Measurements from ENCODE around the gene MRGPRX4. TPM values are rescaled to one million over a fixed set of nuclear protein-coding genes. Genes with fewer than 3 reads are reported as not detected.

Gene MRGPRX4
- total and polyA plus RNA-seq, 2 donors (not counting 3 experiments of a cell fraction or from before 2014, with no cell fraction given): not detected

GRCh38 chr11:18132341-18132740 lies 40.3 kb upstream of the MRGPRX4 start, which contains the start of gene MRGPRX3:
Gene MRGPRX3, plus strand, starts transcription at chr11:18132571. Its CDS starts 4,632 bp downstream, at chr11:18137203.
- Histone ChIP-seq H3K27ac (ENCODE audit: insufficient read depth, low read depth, low read length) (no peak within 1 kb of the TSS), H3K9me3 (replicated peaks; ENCODE audit: control insufficient read depth, insufficient read depth, low read length) (no peaks in the 10 kb centered on the region), H3K9me1 (replicated peaks; ENCODE audit: control insufficient read depth, extremely low read depth, insufficient read depth, low read length) (no peaks in the 10 kb centered on the region), H2AFZ (ENCODE audit: low read depth, low read length) (no peak within 1 kb of the TSS), H4K20me1 (replicated peaks; ENCODE audit: control insufficient read depth, extremely low read depth, insufficient read depth, low read length) (no peaks in the 10 kb centered on the region), H3K79me2 (ENCODE audit: control insufficient read depth, insufficient read depth, low read length) (no peaks in the 10 kb centered on the region), H3K4me3 (replicated peaks in 1 of 3; ENCODE audit: insufficient read depth in 1 of 3, low read depth in 1 of 3, low read length in 3 of 3) (no peak within 1 kb of the TSS), H3K4me2 (ENCODE audit: insufficient read depth, low read length) (no peak within 1 kb of the TSS), H3K36me3 (ENCODE audit: control insufficient read depth in 2 of 2, extremely low read depth in 1 of 2, insufficient read depth in 2 of 2, low read length in 2 of 2) (no peaks in the 10 kb centered on the region), H3K27me3 (ENCODE audit: control insufficient read depth in 2 of 2, insufficient read depth in 2 of 2, low read length in 2 of 2) (peaks cover 0 to 6% of the 10 kb centered on the region in 2 experiments), H3K4me1 (ENCODE audit: control insufficient read depth, extremely low read depth, insufficient read depth, low read length) (no peaks in the 10 kb centered on the region), H3K9ac (replicated peaks; ENCODE audit: extremely low read depth, insufficient read depth, low read length) (no peak within 1 kb of the TSS)
- dilution Hi-C loops (cut with MboI; ENCODE audit: extremely low pct_ligation_motif_present, low sequenced_read_pairs) (no loop called here), intact Hi-C loops (cut with micrococcal nuclease) (no loop called here)
- no peak for FAIRE-seq
- ChIA-PET POLR2A (no interaction called here), CTCF (no interaction called here)
- TF ChIP-seq GATA2 (IDR thresholded peaks at IDR 0.05; ENCODE audit: insufficient read depth, insufficient read length, low read depth, low read length): no peak
- no peak for TF ChIP-seq MYC (IDR thresholded peaks at IDR 0.05; ENCODE audit: low read depth, low read length)
- no peak for TF ChIP-seq CTCF (IDR thresholded peaks at IDR 0.05; ENCODE audit: extremely low read depth in 1 of 2, insufficient read depth in 1 of 2, low read depth in 1 of 2, low read length in 2 of 2)
- no peak for DNase-seq (ENCODE audit: low read depth, low spot score)
- no TSS peak for BruUV-seq (replicated peaks)

- intact Hi-C loops (cut with micrococcal nuclease) (no loop called here), dilution Hi-C loops (cut with MboI; ENCODE audit: extremely low pct_ligation_motif_present, low sequenced_read_pairs) (no loop called here)
- Histone ChIP-seq H3K27me3 (ENCODE audit: control insufficient read depth in 2 of 2, insufficient read depth in 2 of 2, low read length in 2 of 2) (peaks cover 0 to 6% of the 10 kb centered on the region in 2 experiments), H2AFZ (ENCODE audit: low read depth, low read length) (no peak overlapping the region), H3K79me2 (ENCODE audit: control insufficient read depth, insufficient read depth, low read length) (no peaks in the 10 kb centered on the region), H3K4me3 (replicated peaks in 1 of 3; ENCODE audit: insufficient read depth in 1 of 3, low read depth in 1 of 3, low read length in 3 of 3) (no peak overlapping the region), H3K4me2 (ENCODE audit: insufficient read depth, low read length) (no peak overlapping the region), H4K20me1 (replicated peaks; ENCODE audit: control insufficient read depth, extremely low read depth, insufficient read depth, low read length) (no peaks in the 10 kb centered on the region), H3K9ac (replicated peaks; ENCODE audit: extremely low read depth, insufficient read depth, low read length) (no peak overlapping the region), H3K9me3 (replicated peaks; ENCODE audit: control insufficient read depth, insufficient read depth, low read length) (no peaks in the 10 kb centered on the region), H3K27ac (ENCODE audit: insufficient read depth, low read depth, low read length) (no peak overlapping the region), H3K9me1 (replicated peaks; ENCODE audit: control insufficient read depth, extremely low read depth, insufficient read depth, low read length) (no peaks in the 10 kb centered on the region), H3K4me1 (ENCODE audit: control insufficient read depth, extremely low read depth, insufficient read depth, low read length) (no peaks in the 10 kb centered on the region), H3K36me3 (ENCODE audit: control insufficient read depth in 2 of 2, extremely low read depth in 1 of 2, insufficient read depth in 2 of 2, low read length in 2 of 2) (no peaks in the 10 kb centered on the region)
- FAIRE-seq: no peak
- ChIA-PET CTCF (interaction anchor here (1.5 kb wide), 1 partner anchor 20 kb away, joined by 4 read pairs; no protein-coding TSS in a partner anchor), POLR2A (no interaction called here)
- TF ChIP-seq JUN (IDR thresholded peaks at IDR 0.05; ENCODE audit: borderline replicate concordance, insufficient read depth, insufficient read length, low read depth) (no peak), EZH2 (IDR thresholded peaks at IDR 0.05; ENCODE audit: borderline replicate concordance, low read depth, low read length, severe bottlenecking) (no peak), MYC (IDR thresholded peaks at IDR 0.05; ENCODE audit: low read depth, low read length) (no peak), MAX (IDR thresholded peaks at IDR 0.05; ENCODE audit: insufficient read depth, insufficient read length) (no peak), FOS (IDR thresholded peaks at IDR 0.05; ENCODE audit: borderline replicate concordance, insufficient read depth, low read length) (no peak), POLR2A (IDR thresholded peaks at IDR 0.05; ENCODE audit: low read depth, low read length) (no peak), POLR2AphosphoS5 (IDR thresholded peaks at IDR 0.05; ENCODE audit: insufficient read depth, low read depth, low read length) (no peak), CTCF (IDR thresholded peaks at IDR 0.05; ENCODE audit: extremely low read depth in 1 of 2, insufficient read depth in 1 of 2, low read depth in 1 of 2, low read length in 2 of 2) (no peak), GATA2 (IDR thresholded peaks at IDR 0.05; ENCODE audit: insufficient read depth, insufficient read length, low read depth, low read length) (no peak)
- no TSS peak for BruUV-seq (replicated peaks)
- no peak for DNase-seq (ENCODE audit: low read depth, low spot score)
Measured at GRCh38 chr11:18135308-18135707, 37.3 kb upstream of the MRGPRX4 start.

Data from endothelial cell of umbilical vein (primary cell).